GM12891 (cell line): ENCODE measurements around the gene IFT172.

Source experiments
- DNase-seq: peaks from one replicate; pipeline ENCODE4 v3.0.0; 2011; ENCODE audit warnings: low spot score; ENCODE audit not compliant: insufficient read length
- FAIRE-seq: peaks from 2 replicates; lab custom pipeline; 2011; peaks lifted over from hg19 to GRCh38; lab: Jason Lieb, UNC
- PAX5 ChIP-seq: IDR thresholded peaks from 2 replicates; pipeline ENCODE4 v1.6.1; 2011; ENCODE audit warnings: low read length, moderate library complexity, mild to moderate bottlenecking; ENCODE audit not compliant: insufficient read depth, severe bottlenecking
- POLR2A ChIP-seq: IDR thresholded peaks from 2 replicates; pipeline ENCODE4 v1.6.1; 2011; ENCODE audit warnings: low read depth, low read length, control low read depth
- POLR2AphosphoS5 ChIP-seq: IDR thresholded peaks from 2 replicates; pipeline ENCODE4 v1.6.1; 2011; ENCODE audit warnings: low read depth, low read length, control low read depth
- POU2F2 ChIP-seq: IDR thresholded peaks from 2 replicates; pipeline ENCODE4 v1.6.1; 2011; ENCODE audit warnings: low read depth, mild to moderate bottlenecking, control low read depth, low read length, moderate library complexity
- SPI1 ChIP-seq: IDR thresholded peaks from 2 replicates; pipeline ENCODE4 v1.6.1; 2011; ENCODE audit warnings: low read depth, low read length, control low read depth
- TAF1 ChIP-seq: IDR thresholded peaks from 2 replicates; pipeline ENCODE4 v1.6.1; 2011; ENCODE audit warnings: low read depth, low read length, control low read depth

The IFT172 gene

GRCh38 chr2:27518113-27518781, 28.7 kb upstream of the IFT172 start:
- DNase-seq: no peak
- FAIRE-seq: no peak

DNA sequence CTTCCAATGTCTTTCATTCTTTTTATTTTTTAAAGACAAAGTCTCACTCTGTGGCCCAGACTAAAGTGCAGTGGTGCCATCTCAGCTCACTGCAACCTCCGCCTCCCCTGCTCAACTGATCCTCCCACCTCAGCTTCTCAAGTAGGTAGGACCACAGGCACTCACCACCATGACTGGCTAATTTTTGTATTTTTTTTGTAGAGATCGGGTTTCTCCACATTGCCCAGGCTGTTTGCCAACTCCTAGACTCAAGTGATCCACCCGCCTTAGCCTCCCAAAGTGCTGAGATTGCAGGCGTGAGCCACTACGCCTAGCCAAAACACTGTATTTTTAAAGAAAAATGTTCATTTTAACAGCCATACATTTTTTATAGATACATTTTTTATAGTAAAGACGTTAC, 19.8 kb upstream of the IFT172 start:
- DNase-seq (no peak), FAIRE-seq (no peak)
- no peak for TF ChIP-seq POLR2A
- TF ChIP-seq PAX5: no peak
- no peak for TF ChIP-seq POU2F2
- no peak for TF ChIP-seq SPI1
- no peak for TF ChIP-seq TAF1
- no peak for TF ChIP-seq POLR2AphosphoS5

More at GRCh38 chr2:27518113-27518781, 28.7 kb upstream of the IFT172 start:
- no peak for TF ChIP-seq SPI1
- no peak for TF ChIP-seq POU2F2
- no peak for TF ChIP-seq POLR2A
- no peak for TF ChIP-seq PAX5
- TF ChIP-seq TAF1: no peak
- no peak for TF ChIP-seq POLR2AphosphoS5

GRCh38 chr2:27507293-27507692, 17.8 kb upstream of the IFT172 start:
- DNase-seq (no peak), FAIRE-seq (no peak)
- no peak for TF ChIP-seq PAX5
- no peak for TF ChIP-seq SPI1
- no peak for TF ChIP-seq POLR2AphosphoS5
- TF ChIP-seq TAF1: no peak
- no peak for TF ChIP-seq POLR2A
- TF ChIP-seq POU2F2: no peak

- FAIRE-seq: no peak
- DNase-seq: no peak
- TF ChIP-seq POLR2AphosphoS5: no peak
- TF ChIP-seq POLR2A: no peak
- TF ChIP-seq PAX5: no peak
- no peak for TF ChIP-seq SPI1
- no peak for TF ChIP-seq TAF1
- TF ChIP-seq POU2F2: no peak
Observed at GRCh38 chr2:27506587-27506986, 17.0 kb upstream of the IFT172 start.

DNA sequence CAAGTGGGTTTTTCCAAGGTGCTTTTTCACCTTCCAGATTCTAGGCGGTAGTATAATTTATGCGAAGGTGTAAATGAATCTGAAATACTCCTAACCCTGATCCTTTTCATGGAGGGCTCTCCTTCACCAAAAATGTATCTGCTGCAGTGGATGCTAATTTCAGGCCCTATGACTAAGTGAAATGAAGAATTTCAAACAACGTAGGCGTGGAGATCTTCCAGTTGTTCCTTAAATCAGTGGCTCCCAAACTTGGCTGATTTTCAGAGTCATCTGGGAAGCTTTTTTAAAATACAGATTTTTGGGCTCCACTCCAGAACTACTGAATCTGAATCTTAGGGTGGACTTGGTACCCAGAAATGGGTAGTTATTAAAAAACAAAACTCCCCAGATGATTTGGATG, 12.6 kb upstream of the IFT172 start:
- DNase-seq: no peak
- TF ChIP-seq SPI1: no peak
- TF ChIP-seq POU2F2: no peak
- no peak for TF ChIP-seq POLR2A
- TF ChIP-seq PAX5: no peak
- no peak for TF ChIP-seq POLR2AphosphoS5
- TF ChIP-seq TAF1: no peak
- FAIRE-seq: no peak

DNA sequence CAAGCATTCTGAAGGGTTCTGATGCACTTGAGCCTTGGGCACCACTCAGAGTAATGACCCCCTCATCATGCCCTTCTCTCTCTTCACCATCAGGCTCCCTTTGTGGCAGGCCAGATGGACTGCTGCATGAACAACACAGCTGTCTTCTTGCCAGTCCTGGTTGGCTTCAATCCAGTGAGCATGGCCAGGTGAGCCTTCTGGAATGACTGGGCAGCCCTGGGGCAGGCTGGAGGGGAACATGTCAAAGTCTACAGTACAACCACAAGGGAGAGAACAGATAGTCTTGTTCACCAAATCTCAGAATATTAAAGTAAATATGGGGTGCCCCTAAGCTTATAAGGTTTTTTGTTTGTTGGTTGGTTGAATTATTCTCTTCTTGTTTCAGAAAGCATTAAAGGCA, 11.5 kb upstream of the IFT172 start:
- FAIRE-seq (no peak), DNase-seq (no peak)
- TF ChIP-seq TAF1: no peak
- no peak for TF ChIP-seq POLR2A
- no peak for TF ChIP-seq POU2F2
- TF ChIP-seq SPI1: no peak
- TF ChIP-seq POLR2AphosphoS5: no peak
- TF ChIP-seq PAX5: no peak

DNA sequence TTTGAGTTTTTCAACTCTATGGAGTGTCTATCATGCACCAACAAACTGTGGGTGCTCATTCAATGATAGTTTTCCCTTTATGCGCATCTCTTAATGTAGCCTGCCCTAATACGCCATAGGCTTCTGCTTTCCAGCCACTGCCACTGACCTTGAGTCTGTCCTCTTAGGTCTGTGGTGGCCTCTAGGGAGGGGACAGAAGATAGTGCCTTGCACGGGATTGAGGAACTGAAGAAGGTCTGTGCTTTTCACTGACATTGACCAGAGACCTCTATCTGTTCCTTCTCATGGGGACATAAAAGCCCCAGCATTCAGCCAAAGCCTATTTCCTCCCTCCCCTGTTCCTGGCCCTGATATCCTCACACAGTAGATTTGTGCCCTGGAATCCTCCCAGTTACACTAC, 9.4 kb upstream of the IFT172 start:
- DNase-seq (no peak), FAIRE-seq (no peak)
- TF ChIP-seq SPI1: no peak
- TF ChIP-seq PAX5: no peak
- TF ChIP-seq TAF1: no peak
- no peak for TF ChIP-seq POU2F2
- TF ChIP-seq POLR2AphosphoS5: no peak
- no peak for TF ChIP-seq POLR2A

- no peak for FAIRE-seq
- no peak for DNase-seq
- TF ChIP-seq POU2F2 (no peak), SPI1 (no peak), PAX5 (no peak), POLR2A (no peak), POLR2AphosphoS5 (no peak), TAF1 (no peak)
Observed at GRCh38 chr2:27497288-27497627, 7.7 kb upstream of the IFT172 start.

DNA sequence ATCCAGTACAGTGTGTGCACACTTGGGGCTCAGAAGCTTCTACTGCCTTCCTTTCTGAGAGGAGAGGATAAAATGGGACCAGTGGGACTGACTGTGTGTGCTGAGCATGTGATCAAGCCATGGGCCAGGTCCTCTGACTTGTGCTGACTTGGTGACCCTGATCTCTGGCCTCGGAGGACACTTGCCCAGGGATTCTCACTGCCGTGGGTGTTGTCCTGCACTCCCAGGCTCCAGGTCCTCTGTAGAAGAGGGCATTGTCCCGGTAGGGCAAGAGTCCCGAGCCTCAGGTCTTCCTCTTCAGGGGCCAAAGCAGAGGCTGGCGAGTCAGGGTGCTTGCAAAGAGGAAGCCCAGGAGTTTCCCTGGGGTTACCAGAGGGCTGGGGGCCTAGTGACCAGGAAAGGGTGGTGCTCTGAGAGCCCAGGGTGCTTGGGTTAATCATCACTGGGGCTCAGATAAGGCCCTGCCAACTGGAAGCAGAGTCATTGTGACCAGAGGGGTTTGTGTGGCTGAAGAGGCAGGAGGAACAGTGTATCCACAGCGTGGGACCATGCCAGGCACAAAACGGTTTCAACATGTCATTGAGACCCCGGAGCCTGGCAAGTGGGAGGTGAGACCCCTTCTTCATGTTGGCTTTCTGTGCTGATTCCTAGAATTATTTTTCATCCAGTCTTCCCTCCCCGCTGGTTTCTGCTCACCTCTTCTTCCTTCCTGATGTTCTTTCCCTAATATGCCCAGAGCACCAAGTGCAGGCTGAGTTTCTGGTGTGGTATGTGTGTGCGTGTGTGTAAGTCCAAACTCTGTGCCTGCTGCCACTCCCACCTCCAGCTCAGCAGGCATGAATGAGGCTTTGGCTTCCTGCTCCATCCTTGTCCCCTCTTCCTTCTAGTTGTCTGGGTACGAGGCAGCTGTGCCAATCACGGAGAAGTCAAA, 7.1 kb upstream of the IFT172 start, which contains the start of gene GCKR:
GCKR (plus strand) TSS at position 483 of the 931 bp plus-strand sequence; CDS start at position 549, 66 bp downstream.
- TF ChIP-seq PAX5 (no peak), POLR2AphosphoS5 (no peak), SPI1 (no peak), TAF1 (no peak), POU2F2 (no peak), POLR2A (no peak)
- DNase-seq: no peak
- no peak for FAIRE-seq
